SK-N-SH treated with all-trans-retinoic acid at 6 μM for 48 hours (cell line): Measurements from ENCODE around the gene TMBIM1.
A peak's percentile ranks its signal among the peaks of the same experiment; 100 is the strongest.

Source experiments
- ATAC-seq: fragments of 200-7000 bp; cut with Tn5 transposase; 3 replicates; pipeline ENCODE4 v1.9.1; 2020; ENCODE audit warnings: mild to moderate bottlenecking, moderate library complexity
- CSDC2 ChIP-seq: fragments of 250-450 bp; sonication (Bioruptor Pico); IDR thresholded peaks from 2 replicates; pipeline ENCODE4 v1.5.0; 2020; ENCODE audit warnings: mild to moderate bottlenecking, moderate library complexity
- ESRRG ChIP-seq: fragments of 250-450 bp; sonication (Bioruptor Pico); IDR thresholded peaks from 2 replicates; pipeline ENCODE4 v1.6.1; 2021; ENCODE audit warnings: mild to moderate bottlenecking
- ISL1 ChIP-seq: fragments of 250-450 bp; sonication (Bioruptor Pico); IDR thresholded peaks from 2 replicates; pipeline ENCODE4 v2.1.2; 2022; ENCODE audit warnings: mild to moderate bottlenecking, moderate library complexity
- TOX ChIP-seq: fragments of 250-450 bp; sonication (Bioruptor Pico); IDR thresholded peaks from 2 replicates; pipeline ENCODE4 v1.8.0; 2021; ENCODE audit warnings: mild to moderate bottlenecking, moderate library complexity, borderline replicate concordance

TMBIM1 gene

DNA sequence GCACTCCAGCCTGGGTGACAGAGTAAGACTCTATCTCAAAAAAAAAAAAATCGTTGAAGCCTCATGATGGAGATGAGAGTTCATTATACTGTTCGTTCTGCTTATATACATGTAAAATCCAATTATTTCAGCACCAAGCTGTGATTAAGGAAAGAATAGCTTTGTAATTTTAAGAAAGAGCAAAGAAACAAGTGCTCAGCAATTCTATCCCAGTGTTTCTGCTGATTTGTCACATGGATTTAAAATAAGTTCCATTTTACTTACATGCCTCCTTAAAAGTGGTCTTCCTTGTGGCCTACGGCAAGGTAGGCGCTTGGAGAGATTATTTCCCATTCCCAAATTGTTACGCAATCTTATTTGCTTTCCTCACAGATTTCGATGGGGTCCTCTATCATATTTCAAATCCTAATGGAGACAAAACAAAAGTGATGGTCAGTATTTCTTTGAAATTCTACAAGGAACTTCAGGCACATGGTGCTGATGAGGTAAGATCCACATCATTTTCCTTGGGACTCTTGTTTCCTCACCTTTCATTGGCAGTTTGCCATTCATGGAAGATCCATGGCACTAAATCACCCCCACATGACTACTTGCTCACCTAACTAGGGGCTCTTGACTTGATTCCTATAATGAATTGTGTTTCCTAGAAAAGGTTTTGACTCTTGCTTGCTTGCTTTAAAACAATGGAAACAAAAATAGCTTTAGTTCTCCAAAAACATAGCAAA, 63.8 kb downstream of the TMBIM1 start:
- TF ChIP-seq ESRRG, result no peak
- 0 out of 2 replicates have a peak, but pooled peaks have one; percentile 37 for TF ChIP-seq CSDC2 (CRISPR knock-in tag)
- TF ChIP-seq, all 23 proteins: peak for 1
- ATAC-seq, result no peak

DNA sequence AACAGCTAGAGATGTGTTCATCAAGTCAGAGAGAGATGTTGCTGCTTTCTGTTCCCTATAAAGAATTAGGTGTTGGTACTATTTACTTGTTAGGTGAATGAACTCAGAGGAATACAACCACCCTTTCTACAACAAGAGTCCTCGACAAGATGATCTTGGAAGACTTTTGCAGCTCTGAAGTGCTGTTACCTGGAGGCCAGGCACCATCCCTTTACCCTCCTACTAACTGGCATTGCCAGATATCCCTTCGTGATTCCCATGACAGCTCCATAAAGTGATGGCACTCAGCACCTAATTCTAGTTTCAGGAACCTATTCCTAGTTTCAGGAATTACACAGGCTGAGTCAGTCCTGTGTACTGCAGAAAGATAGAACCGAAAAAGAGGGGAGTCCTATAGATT, 65.4 kb downstream of the TMBIM1 start:
- no peak for ATAC-seq
- TF ChIP-seq ISL1 (CRISPR knock-in tag) (no peak), TOX (no peak)
